Activated T-cell treated with anti-CD3 and anti-CD28 coated beads, Interleukin-2, amount 50 U/mL, for 24 hours (primary cell): ENCODE data around the gene GPR17.

Experiments used
- DNase-seq: peaks from one replicate; pipeline ENCODE4 v3.0.0-alpha.2; 2020
- H3K27ac Mint-ChIP-seq: 2 replicates; pipeline ENCODE4 v1.8.0; 2020; ENCODE audit warnings: mild to moderate bottlenecking, mixed read lengths
- H3K27me3 Mint-ChIP-seq: 2 replicates; pipeline ENCODE4 v1.8.0; 2020; ENCODE audit warnings: mixed read lengths
- H3K36me3 Mint-ChIP-seq: 2 replicates; pipeline ENCODE4 v1.8.0; 2020; ENCODE audit warnings: low read depth, mixed read lengths
- H3K4me1 Mint-ChIP-seq: 2 replicates; pipeline ENCODE4 v1.8.0; 2020; ENCODE audit warnings: low read depth, mixed read lengths
- H3K4me3 Mint-ChIP-seq: 2 replicates; pipeline ENCODE4 v1.8.0; 2020; ENCODE audit warnings: mild to moderate bottlenecking, moderate library complexity, mixed read lengths
- H3K9me3 Mint-ChIP-seq: 2 replicates; pipeline ENCODE4 v1.8.0; 2020; ENCODE audit warnings: mixed read lengths

The GPR17 gene

DNA sequence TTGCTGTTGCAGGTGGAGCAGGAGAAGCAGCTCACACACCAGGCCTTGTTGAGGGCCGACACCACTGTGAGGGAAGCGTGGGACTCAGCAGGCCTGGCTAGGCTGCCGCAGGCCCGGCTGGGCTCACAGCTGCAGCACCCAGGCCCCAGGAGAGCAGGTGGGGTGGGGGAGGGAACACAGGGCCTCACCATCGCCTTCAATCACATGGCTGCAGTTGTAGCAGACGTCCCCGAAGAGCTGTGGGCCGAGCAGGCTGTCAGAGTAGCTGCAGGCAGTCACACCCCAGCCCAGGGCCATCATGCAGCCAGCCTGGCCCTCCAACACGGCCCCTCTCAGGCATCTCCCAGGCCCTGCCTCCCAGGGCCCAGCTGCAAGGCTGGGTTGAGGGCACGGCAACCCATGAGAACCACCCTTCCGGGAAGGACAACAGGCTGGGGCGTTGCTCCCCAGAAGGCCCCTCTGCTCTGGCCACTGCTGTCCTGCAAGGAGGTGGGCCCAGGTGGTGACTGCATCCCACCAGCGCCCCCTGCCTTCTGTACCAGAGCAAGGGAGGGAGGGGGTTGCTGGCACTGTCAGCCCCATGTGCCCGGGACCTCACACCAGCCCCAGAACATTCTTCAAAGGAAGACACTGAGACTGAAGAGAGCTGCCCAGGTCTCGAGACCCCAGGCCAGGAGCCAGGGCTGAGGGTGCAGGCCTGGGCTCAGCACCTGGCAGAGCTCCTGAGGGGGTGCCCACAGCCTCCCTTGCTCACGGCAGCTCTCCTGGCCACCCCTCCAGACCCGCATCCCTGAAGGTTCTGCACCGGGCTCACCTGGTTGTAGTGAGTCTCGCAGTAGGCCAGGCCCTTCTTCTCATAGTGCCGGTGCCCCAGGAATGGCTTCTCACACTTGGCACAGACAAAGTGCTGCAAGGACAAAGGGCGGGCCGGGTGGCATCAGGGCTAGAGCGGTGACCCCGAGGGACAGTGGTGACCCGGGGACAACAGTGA lies 5.6 kb upstream of the GPR17 start:
- DNase-seq = peak; percentile 67
- Mint-ChIP-seq H3K4me3 (peak overlapping the region; percentile 62), H3K36me3 (peaks cover 4% of the 10 kb centered on the region), H3K27ac (peak overlapping the region; percentile 77), H3K9me3 (no peaks in the 10 kb centered on the region), H3K27me3 (no peaks in the 10 kb centered on the region), H3K4me1 (peaks cover 52% of the 10 kb centered on the region)

DNA sequence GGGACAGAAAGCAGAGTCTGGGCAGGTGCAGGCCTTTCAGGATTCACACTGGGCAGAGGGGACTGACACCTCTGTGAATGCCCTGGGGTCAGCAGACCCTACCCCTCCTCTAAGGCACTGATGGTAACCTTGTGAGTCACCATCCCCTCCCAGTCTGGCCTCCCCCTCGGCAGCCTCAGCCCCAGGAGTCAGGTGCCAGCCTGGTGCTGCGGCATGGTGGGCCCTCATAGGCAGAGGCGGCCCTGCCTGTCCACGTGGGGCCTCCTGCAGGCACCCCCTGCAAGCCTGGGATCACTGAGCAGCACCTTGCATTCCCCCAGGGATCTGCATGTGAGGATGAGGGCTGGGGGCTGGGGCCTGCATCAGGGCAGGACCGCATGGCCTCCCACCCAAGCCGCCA lies 4.8 kb upstream of the GPR17 start:
- peak; percentile 62 for DNase-seq
- peaks cover 52% of the 10 kb centered on the region for H3K4me1 Mint-ChIP-seq
- no peaks in the 10 kb centered on the region for H3K27me3 Mint-ChIP-seq
- peaks cover 4% of the 10 kb centered on the region for H3K36me3 Mint-ChIP-seq
- peak overlapping the region; percentile 77 for H3K27ac Mint-ChIP-seq
- H3K4me3 Mint-ChIP-seq = peak overlapping the region; percentile 62
- H3K9me3 Mint-ChIP-seq = no peaks in the 10 kb centered on the region

DNA sequence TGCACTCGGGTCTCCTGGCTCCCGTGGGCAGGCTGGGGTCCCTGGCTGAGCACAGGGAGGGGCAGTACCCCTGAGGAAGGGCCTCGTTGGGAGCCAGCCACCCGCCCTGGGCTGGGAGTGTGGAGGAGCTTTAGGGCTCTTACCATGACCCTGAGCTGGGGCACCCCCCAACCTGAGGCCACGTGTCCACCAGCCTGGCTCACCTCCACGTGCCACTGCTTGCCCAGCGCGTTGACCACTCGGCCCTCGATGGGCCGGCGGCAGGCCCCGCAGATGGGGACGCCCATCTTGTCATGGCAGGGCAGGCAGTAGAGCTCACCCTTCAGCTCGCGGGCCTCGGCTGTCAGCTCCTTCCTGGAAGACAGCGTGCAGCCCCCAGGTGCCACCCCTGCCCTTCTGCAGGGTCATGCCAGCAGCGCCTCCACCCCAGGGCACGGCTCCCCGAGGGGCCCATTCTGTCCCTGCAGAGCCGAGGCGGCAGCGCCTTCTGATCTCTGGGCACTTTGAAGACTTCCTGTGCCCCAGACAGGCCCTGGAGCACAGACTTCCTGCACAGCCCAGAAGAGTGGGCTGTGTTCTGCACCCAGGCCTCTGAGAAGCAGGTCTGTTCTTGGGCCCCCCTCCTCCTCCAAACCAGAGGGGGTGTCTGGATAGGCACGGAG lies 4.0 kb upstream of the GPR17 start:
- H3K9me3 Mint-ChIP-seq = no peaks in the 10 kb centered on the region
- H3K4me3 Mint-ChIP-seq = peak overlapping the region; percentile 62
- H3K27me3 Mint-ChIP-seq = no peaks in the 10 kb centered on the region
- peaks cover 4% of the 10 kb centered on the region for H3K36me3 Mint-ChIP-seq
- peak overlapping the region; percentile 77 for H3K27ac Mint-ChIP-seq
- peaks cover 48% of the 10 kb centered on the region for H3K4me1 Mint-ChIP-seq
- peak; percentile 75 for DNase-seq

DNA sequence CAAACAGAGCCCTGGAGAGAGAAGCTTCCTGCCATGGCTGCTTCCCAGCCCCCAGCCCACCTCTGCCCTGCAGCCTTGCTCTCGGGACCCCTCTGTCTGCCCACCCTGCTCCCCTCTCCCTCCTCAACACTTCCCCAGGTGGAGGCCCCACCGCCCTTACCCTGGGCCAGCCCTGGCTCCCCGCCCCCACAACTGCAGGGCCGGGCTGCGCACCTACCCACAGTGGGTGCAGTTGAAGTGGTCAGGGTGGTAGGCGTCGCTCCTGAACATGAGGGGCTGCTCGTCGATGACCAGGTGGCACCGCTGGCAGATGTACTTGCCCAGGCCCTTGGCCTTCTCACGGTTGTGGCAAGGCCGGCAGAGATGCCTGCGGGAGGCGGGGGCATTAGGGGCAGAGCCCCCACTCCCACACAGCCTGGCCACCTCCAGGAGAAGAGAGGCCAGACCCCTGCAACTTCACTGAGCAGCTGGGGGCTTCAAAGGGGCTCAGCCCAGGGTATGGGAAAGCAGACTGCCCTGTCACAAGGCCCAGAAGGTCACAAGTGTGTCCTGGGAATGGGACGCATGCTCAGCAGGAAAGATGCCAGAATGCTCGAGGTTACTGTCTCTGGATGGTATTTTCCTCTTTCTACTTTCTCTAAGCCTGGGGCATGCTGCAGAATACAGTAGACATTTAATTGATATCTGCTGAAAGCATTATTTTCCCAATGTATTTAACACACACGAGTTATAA lies 3.1 kb upstream of the GPR17 start:
- Mint-ChIP-seq H3K27ac (peak overlapping the region; percentile 52), H3K36me3 (peaks cover 4% of the 10 kb centered on the region), H3K9me3 (no peaks in the 10 kb centered on the region), H3K27me3 (no peaks in the 10 kb centered on the region), H3K4me1 (peaks cover 42% of the 10 kb centered on the region), H3K4me3 (peak overlapping the region; percentile 8)
- DNase-seq = no peak

GRCh38 chr2:127643439-127644065 lies 2.4 kb upstream of the GPR17 start:
- Mint-ChIP-seq H3K27ac (peak overlapping the region; percentile 52), H3K36me3 (peaks cover 4% of the 10 kb centered on the region), H3K4me3 (no peak overlapping the region), H3K9me3 (no peaks in the 10 kb centered on the region), H3K4me1 (peaks cover 39% of the 10 kb centered on the region), H3K27me3 (no peaks in the 10 kb centered on the region)
- DNase-seq = no peak

DNA sequence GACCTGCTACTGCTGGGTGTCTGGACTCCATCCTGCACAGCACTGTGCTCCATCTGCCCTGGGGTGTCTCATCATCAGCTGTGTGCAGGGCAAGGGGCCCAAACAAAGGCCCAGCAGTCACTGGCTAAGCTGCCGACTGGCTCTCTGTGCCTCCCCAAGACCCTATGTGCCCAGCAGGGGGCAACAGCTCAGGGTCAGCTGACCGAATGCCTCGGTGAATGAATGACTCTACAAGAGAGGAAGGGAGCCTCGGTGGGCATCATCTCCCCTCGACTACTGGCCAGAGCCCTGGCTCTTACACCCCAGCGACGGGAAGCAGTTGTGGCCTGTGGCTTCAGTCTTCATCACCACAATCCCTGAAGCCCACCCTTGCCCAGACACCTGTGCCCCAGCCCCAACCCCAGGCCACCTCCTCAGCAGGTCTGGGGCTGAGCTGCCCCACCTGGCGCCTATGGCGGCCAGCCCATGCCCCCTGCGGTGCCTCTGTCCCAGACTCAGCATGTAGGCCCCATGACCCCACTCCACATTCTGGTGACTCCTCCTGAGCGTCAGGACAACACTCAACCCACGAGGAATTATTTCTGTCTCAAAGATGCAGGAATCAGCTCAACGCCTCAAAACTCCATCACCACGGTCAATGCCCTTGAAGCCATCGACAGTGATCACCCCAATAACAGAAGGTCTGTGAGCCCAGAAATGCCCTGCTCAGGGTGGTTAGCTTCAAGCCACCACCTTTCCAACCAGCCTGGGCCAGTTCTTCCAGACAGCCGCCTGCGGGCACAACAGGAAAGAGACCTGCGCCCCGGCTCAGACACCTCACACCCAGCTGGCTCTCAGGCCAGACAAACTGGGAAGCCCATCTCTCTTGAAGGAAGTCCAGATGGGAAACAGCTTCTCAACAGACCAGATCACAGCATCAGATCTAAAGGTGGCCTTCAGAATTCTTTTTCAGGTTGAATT lies 1.6 kb upstream of the GPR17 start:
- no peak for DNase-seq
- Mint-ChIP-seq H3K27me3 (no peaks in the 10 kb centered on the region), H3K4me1 (peaks cover 34% of the 10 kb centered on the region), H3K4me3 (no peak overlapping the region), H3K9me3 (no peaks in the 10 kb centered on the region), H3K27ac (peak overlapping the region; percentile 3), H3K36me3 (peaks cover 2% of the 10 kb centered on the region)

- Mint-ChIP-seq H3K36me3 (no peaks in the 10 kb centered on the region), H3K27ac (peak overlapping the region; percentile 3), H3K4me3 (no peak overlapping the region), H3K9me3 (no peaks in the 10 kb centered on the region), H3K27me3 (no peaks in the 10 kb centered on the region), H3K4me1 (peaks cover 31% of the 10 kb centered on the region)
- no peak for DNase-seq
Observed at GRCh38 chr2:127645026-127645394, 943 bp upstream of the GPR17 start.

DNA sequence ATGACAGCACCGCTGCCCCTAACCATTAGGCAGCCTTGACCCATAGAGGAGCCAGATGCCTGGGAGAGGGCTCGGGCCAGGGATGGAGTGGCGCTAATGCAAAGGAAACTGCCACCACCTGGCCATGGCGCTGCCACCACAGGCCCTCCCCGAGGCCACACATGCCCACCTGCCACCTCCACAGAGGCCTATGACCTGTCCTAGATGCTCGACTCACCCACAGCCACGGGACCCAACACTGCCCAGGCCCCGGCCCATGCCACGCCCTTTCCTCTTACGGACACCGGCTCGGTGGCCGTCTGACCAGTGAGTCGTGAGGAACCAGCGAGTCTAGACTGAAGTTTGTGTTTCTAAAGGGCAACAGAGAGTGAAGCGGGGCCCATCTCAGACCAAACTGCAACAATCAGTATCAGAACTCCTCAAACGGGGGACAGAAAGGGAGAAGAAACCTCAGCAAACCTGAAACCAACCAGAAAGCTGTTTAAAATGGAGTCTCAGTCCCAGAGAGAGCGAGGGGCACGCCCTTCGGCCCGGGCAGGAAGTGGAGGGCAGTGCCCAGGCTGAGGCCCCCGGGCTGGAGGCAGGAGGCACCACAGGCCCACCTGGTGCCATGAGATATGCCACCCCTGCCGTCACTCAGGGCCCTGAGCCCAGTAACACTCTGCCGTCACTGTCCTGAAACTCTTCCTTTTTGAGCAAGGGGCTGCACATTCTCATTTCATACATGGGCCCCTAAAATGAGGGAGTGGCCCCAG lies 711 bp downstream of the GPR17 start:
- H3K9me3 Mint-ChIP-seq = no peaks in the 10 kb centered on the region
- no peak overlapping the region for H3K27ac Mint-ChIP-seq
- H3K4me1 Mint-ChIP-seq = peaks cover 16% of the 10 kb centered on the region
- H3K4me3 Mint-ChIP-seq = no peak overlapping the region
- DNase-seq = no peak
- H3K27me3 Mint-ChIP-seq = no peaks in the 10 kb centered on the region
- no peaks in the 10 kb centered on the region for H3K36me3 Mint-ChIP-seq

DNA sequence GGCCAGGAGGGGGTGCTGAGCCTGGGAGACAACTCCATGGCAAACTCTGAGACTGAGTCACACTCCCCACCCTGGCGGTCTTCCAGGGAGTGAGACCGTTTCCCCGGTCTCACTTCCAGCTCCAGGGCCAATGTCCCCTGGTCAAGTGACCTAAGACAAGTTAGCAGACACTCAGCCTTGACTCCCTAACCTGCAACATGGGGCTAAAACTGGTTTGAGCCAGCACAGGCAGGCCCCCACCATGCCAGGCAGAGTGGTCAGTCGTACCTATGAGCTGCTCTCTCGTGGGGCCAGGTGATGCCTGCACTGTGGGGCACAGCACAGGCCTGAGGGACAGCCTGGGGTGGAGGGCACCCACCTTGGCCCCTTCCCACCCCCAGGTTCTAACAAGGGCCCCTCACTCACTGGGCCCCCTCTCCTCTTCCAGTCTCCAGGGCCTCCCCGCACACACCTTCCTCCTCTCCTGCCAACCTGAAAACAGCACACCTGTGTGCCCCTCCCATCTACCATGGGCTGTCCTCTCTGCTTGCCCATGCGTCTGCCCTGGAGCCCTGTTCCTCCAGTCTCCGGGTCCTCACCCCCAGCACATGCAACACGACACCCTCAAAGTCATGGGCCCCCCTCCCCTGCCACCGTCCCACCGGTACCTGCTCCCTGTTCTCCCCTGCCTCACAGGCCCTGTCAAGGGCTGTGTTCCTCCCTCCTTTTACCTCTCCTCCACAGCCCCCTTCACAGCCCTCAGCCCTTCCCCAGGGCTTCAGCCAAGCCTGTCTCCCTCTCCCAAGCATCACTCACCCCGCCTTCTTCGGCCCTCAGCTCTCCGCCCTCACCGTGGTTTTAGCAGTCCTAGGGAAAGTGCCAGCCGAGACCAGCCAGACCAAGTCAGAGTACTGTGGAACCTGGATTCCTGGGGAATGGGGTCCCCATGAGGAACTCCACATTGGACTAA lies 1.6 kb downstream of the GPR17 start:
- Mint-ChIP-seq H3K27ac (no peak overlapping the region), H3K4me3 (no peak overlapping the region)
- no peak for DNase-seq

GRCh38 chr2:127648321-127648720 lies 2.4 kb downstream of the GPR17 start:
- no peak overlapping the region for H3K27ac Mint-ChIP-seq
- H3K4me3 Mint-ChIP-seq = no peak overlapping the region
- H3K9me3 Mint-ChIP-seq = no peaks in the 10 kb centered on the region
- no peaks in the 10 kb centered on the region for H3K27me3 Mint-ChIP-seq
- peaks cover 12% of the 10 kb centered on the region for H3K4me1 Mint-ChIP-seq
- no peaks in the 10 kb centered on the region for H3K36me3 Mint-ChIP-seq
- DNase-seq = no peak

More for the DNA sequence above, 1.6 kb downstream of the GPR17 start:
- Mint-ChIP-seq H3K9me3 (no peaks in the 10 kb centered on the region), H3K27me3 (no peaks in the 10 kb centered on the region), H3K4me1 (peaks cover 13% of the 10 kb centered on the region), H3K36me3 (no peaks in the 10 kb centered on the region)

DNA sequence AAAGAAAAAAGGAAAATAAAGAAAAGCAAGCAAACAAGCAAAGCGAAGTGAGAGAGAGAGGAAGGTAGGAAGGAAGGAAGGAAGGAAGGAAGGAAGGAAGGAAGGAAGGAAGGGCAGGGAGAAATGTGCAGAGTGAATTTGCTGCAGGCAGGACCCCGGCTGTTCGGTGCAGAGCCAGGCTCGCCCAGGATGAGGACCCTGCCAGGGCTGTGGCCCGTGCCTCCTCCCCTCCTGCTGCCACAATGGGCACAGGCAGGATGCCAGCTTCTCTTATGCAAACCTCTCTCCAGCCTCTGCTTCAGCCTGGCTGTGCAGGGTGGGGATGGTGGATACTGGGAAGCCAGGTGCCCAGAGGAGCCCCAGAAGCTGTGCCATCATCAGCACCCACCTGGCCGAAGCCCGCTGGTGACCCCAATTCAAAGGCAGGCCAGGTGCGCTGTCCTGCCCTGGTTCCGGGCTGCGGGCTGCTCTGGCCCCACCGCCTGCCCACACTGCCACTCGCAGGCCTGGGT lies 3.2 kb downstream of the GPR17 start:
- Mint-ChIP-seq H3K27me3 (no peaks in the 10 kb centered on the region), H3K4me3 (no peak overlapping the region), H3K27ac (no peak overlapping the region), H3K36me3 (no peaks in the 10 kb centered on the region), H3K9me3 (no peaks in the 10 kb centered on the region), H3K4me1 (peaks cover 11% of the 10 kb centered on the region)
- DNase-seq = no peak

GRCh38 chr2:127649684-127650040 lies 3.7 kb downstream of the GPR17 start:
- no peaks in the 10 kb centered on the region for H3K27me3 Mint-ChIP-seq
- DNase-seq = peak; percentile 88
- H3K9me3 Mint-ChIP-seq = no peaks in the 10 kb centered on the region
- H3K36me3 Mint-ChIP-seq = no peaks in the 10 kb centered on the region
- H3K4me1 Mint-ChIP-seq = peaks cover 11% of the 10 kb centered on the region
- H3K4me3 Mint-ChIP-seq = no peak overlapping the region
- peak overlapping the region; percentile 69 for H3K27ac Mint-ChIP-seq
